SK-N-MC (cell line): Measurements from ENCODE around the gene PRMT1.
A peak's percentile ranks its signal among the peaks of the same experiment; 100 is the strongest.

ENCODE experiments used
- DNase-seq: peaks from one replicate; pipeline ENCODE4 v3.0.0-alpha.2; 2011; ENCODE audit warnings: low read depth, low spot score
- H3K27ac ChIP-seq: fragments of 200-600 bp; sonication (generic); 2 replicates; pipeline ENCODE4 v1.5.1; 2016; ENCODE audit warnings: mixed run types
- H3K36me3 ChIP-seq: fragments of 200-600 bp; sonication (generic); 2 replicates; pipeline ENCODE4 v1.6.1; 2017; ENCODE audit warnings: antibody characterized with exemption, low read length, mixed read lengths; ENCODE audit not compliant: insufficient read depth
- H3K4me3 ChIP-seq: fragments of 200-600 bp; sonication (generic); 2 replicates; pipeline ENCODE4 v1.5.1; 2016
- H3K9ac ChIP-seq: fragments of 200-600 bp; sonication (generic); 2 replicates; pipeline ENCODE4 v1.8.0; 2017; ENCODE audit warnings: mixed run types, mixed read lengths; ENCODE audit not compliant: insufficient read length
- H3K9me3 ChIP-seq: fragments of 200-600 bp; sonication (generic); 2 replicates; pipeline ENCODE4 v1.6.1; 2017; ENCODE audit warnings: low read depth, mild to moderate bottlenecking, antibody characterized with exemption, low read length, moderate library complexity, mixed read lengths
- EZH2 ChIP-seq: fragments of 200-600 bp; sonication (generic); IDR thresholded peaks from one replicate; pipeline ENCODE4 v1.6.1; 2017; ENCODE audit warnings: antibody characterized with exemption
- FOXP2 ChIP-seq: optimal IDR thresholded peaks from 2 replicates; pipeline ENCODE3; 2011; ENCODE audit warnings: mild to moderate bottlenecking, moderate library complexity; ENCODE audit not compliant: insufficient read depth; ENCODE audit errors: extremely low read length, control extremely low read depth
- POLR2AphosphoS5 ChIP-seq: IDR thresholded peaks from 2 replicates; pipeline ENCODE4 v1.6.1; 2012; ENCODE audit warnings: mild to moderate bottlenecking, low read depth, low read length, borderline replicate concordance

PRMT1 gene

GRCh38 chr19:49637821-49638738 is 39.0 kb upstream of the PRMT1 start:
- H3K36me3 ChIP-seq, result no peaks in the 10 kb centered on the region
- no peak for DNase-seq
- H3K27ac ChIP-seq, result peak overlapping the region; percentile 84
- no peaks in the 10 kb centered on the region for H3K9me3 ChIP-seq
- H3K4me3 ChIP-seq, result peak overlapping the region; percentile 73
- H3K9ac ChIP-seq, result peak overlapping the region; percentile 52
- TF ChIP-seq FOXP2 (no peak), EZH2 (no peak), POLR2AphosphoS5 (0 out of 2 replicates have a peak, but pooled peaks have one; percentile 35)

- peak overlapping the region; percentile 79 for H3K4me3 ChIP-seq
- peak overlapping the region; percentile 64 for H3K9ac ChIP-seq
- no peak for DNase-seq
- peak overlapping the region; percentile 84 for H3K27ac ChIP-seq
- no peak for TF ChIP-seq POLR2AphosphoS5
- TF ChIP-seq FOXP2, result no peak
- TF ChIP-seq EZH2, result no peak
- H3K9me3 ChIP-seq, result no peaks in the 10 kb centered on the region
- no peaks in the 10 kb centered on the region for H3K36me3 ChIP-seq
Observed at GRCh38 chr19:49639401-49640112, 37.5 kb upstream of the PRMT1 start.

- Histone ChIP-seq H3K4me3 (peak within 1 kb of the TSS; percentile 88), H3K9ac (peak within 1 kb of the TSS; percentile 83), H3K27ac (peak within 1 kb of the TSS; percentile 99), H3K36me3 (no peaks in the 10 kb centered on the region; the same call in 1 of the 2 replicates), H3K9me3 (no peaks in the 10 kb centered on the region)
- no peak for TF ChIP-seq EZH2
- TF ChIP-seq POLR2AphosphoS5, result peak; percentile 78
- TF ChIP-seq FOXP2, result peak; percentile 78
- peak; percentile 100 for DNase-seq
Observed at GRCh38 chr19:49640113-49640898, 36.8 kb upstream of the PRMT1 start, which contains the start of gene RRAS. Gene RRAS, minus strand, starts transcription at chr19:49640143. Its CDS starts 45 bp downstream, at chr19:49640098.

GRCh38 chr19:49641688-49642491 is 35.2 kb upstream of the PRMT1 start, which contains the start of gene SCAF1:
Gene SCAF1, plus strand, starts transcription at chr19:49642209. Its CDS starts 2,818 bp downstream, at chr19:49645027.
- no peaks in the 10 kb centered on the region for H3K9me3 ChIP-seq
- TF ChIP-seq FOXP2 (peak; percentile 70), POLR2AphosphoS5 (0 out of 2 replicates have a peak, but pooled peaks have one; percentile 37), EZH2 (no peak)
- H3K9ac ChIP-seq, result peak within 1 kb of the TSS; percentile 97
- peak within 1 kb of the TSS; percentile 88 for H3K4me3 ChIP-seq
- peaks cover 10% of the 10 kb centered on the region; the same call in 1 of the 2 replicates for H3K36me3 ChIP-seq
- DNase-seq, result peak; percentile 95
- peak within 1 kb of the TSS; percentile 99 for H3K27ac ChIP-seq

- H3K4me3 ChIP-seq, result peak overlapping the region; percentile 88
- DNase-seq, result no peak
- peak overlapping the region; percentile 78 for H3K27ac ChIP-seq
- peak overlapping the region; percentile 97 for H3K9ac ChIP-seq
- H3K9me3 ChIP-seq, result no peaks in the 10 kb centered on the region
- TF ChIP-seq FOXP2 (no peak), POLR2AphosphoS5 (no peak), EZH2 (no peak)
- peaks cover 15% of the 10 kb centered on the region; the same call in 1 of the 2 replicates for H3K36me3 ChIP-seq
Observed at GRCh38 chr19:49642492-49643035, 34.5 kb upstream of the PRMT1 start.

- H3K9ac ChIP-seq, result peak overlapping the region; percentile 97
- TF ChIP-seq EZH2, result no peak
- 0 out of 2 replicates have a peak, but pooled peaks have one; percentile 23 for TF ChIP-seq POLR2AphosphoS5
- H3K27ac ChIP-seq, result no peak overlapping the region
- peak overlapping the region; percentile 88; the same call in 1 of the 2 replicates for H3K4me3 ChIP-seq
- no peaks in the 10 kb centered on the region for H3K9me3 ChIP-seq
- H3K36me3 ChIP-seq, result peaks cover 15% of the 10 kb centered on the region; the same call in 1 of the 2 replicates
- DNase-seq, result no peak
Observed at GRCh38 chr19:49643466-49643865, 33.6 kb upstream of the PRMT1 start.

- Histone ChIP-seq H3K36me3 (peaks cover 28% of the 10 kb centered on the region; the same call in 1 of the 2 replicates), H3K9me3 (no peaks in the 10 kb centered on the region), H3K27ac (no peak overlapping the region), H3K4me3 (no peak overlapping the region), H3K9ac (no peak overlapping the region)
- no peak for DNase-seq
- no peak for TF ChIP-seq FOXP2
- no peak for TF ChIP-seq EZH2
- no peak for TF ChIP-seq POLR2AphosphoS5
Observed at GRCh38 chr19:49645592-49645991, 31.5 kb upstream of the PRMT1 start.
